ENCODE measurements around the gene UBE2N.

Gene UBE2N

DNA sequence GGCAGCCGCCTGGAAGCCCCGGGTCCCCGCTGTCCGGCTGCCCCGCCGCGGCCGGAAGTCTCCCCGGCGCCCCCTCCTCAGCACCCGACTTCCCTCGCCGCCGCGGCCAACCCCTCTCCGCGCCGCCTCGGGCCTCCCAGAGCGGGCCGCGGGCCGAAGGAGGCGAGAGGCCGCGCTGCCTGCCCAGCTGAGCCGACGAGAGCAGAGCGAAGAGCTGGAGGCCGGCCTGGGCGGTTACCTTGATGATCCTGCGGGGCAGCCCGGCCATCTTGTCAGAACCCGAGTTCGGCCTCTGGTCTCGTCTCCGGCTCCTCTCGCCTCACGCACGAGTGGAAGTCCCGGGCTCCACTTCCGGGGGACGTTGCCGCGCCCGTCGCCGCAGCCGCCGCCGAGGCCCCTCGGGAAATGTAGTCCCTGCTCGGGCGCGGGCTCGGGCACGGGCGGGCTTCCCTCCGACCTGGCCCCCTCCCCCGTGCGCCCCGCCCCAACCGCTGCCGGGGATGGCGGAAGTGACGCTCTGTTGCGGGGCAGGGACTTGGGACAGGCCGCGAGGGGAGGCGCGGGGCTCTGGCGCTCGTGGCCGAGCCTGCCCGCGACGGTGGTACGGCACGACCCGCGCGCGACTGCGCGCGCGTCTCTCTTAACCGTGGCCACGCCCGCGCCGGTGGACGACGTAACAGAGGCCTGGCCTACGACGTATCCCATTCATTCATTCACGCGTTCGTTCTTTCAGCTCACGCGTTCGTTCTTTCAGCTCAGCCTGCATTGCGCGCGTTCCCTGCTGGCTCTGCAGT, at the start of gene UBE2N:
Gene UBE2N (minus strand): TSS at position 331 of the 794 bp plus-strand sequence. CDS start 63 bp downstream, at position 268.
- DNase-seq: peak; percentile 97

- DNase-seq: no peak
Measured at GRCh38 chr12:93484315-93484981, 42.7 kb upstream of the UBE2N start.

GRCh38 chr12:93483151-93483807, 41.5 kb upstream of the UBE2N start:
- no peak for DNase-seq

DNA sequence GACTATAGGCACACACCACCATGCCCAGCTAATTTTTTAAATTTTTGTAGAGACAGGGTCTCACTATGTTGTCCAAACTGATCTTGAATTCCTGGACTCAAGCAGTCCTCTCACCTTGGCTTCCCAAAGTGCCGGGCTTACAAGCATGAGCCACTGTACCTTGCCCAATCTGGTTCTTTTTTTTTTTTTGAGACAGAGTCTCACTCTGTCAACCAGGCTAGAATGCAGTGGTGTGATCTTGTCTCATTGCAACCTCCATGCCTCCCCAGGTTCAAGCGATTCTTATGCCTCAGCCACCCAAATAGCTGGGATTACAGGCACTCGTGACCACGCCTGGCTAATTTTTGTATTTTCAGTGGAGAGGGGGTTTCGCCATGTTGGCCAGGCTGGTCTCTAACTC, 41.0 kb upstream of the UBE2N start:
- no peak for DNase-seq

- no peak for DNase-seq
Measured at GRCh38 chr12:93476555-93476954, 34.8 kb upstream of the UBE2N start.

GRCh38 chr12:93469386-93469785, 27.6 kb upstream of the UBE2N start:
- no peak for DNase-seq

GRCh38 chr12:93468008-93468371, 26.2 kb upstream of the UBE2N start:
- DNase-seq: no peak

- DNase-seq: peak; percentile 99
Measured at GRCh38 chr12:93467351-93468007, 25.7 kb upstream of the UBE2N start, which contains the start of gene MRPL42. TSS of gene MRPL42 (plus strand) at chr12:93467514. CDS start at chr12:93469286, 1,772 bp downstream.

DNA sequence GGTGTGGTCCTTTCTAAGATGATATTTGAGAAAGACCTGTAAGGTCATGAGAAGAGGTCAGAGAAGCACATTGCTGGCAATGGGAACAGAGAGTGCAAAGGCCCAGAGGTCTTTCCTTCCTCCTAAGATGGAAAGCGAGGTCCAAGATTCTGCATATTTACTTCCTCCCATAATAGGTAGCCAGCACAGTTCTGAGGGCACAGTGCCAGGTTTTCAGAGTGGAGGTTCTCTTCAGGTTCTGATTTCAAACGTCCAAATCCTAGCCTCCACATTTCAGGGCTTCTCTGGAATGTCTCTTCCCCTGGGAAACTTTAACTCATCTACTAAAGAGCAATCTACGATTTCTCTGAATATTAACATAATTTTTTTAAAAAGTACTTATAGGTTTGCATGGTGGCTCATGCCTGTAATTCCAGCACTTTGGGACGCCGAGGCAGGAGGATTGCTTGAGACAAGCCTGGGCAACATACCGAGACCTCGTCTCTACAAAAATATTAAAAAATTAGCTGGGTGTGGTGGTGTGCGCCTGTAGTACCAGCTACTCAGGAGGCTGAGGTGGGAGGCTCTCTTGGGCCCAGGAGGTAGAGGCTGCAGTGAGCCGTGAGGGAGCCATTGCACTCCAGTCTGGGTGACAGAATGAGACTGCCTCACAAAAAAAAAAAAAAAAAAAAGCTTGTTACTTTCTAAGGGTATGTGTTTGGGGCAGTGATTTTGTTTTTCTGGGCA, 25.0 kb upstream of the UBE2N start:
- no peak for DNase-seq

- no peak for DNase-seq
Measured at GRCh38 chr12:93465841-93466240, 24.1 kb upstream of the UBE2N start.

GRCh38 chr12:93461503-93461902, 19.8 kb upstream of the UBE2N start:
- DNase-seq: no peak

DNA sequence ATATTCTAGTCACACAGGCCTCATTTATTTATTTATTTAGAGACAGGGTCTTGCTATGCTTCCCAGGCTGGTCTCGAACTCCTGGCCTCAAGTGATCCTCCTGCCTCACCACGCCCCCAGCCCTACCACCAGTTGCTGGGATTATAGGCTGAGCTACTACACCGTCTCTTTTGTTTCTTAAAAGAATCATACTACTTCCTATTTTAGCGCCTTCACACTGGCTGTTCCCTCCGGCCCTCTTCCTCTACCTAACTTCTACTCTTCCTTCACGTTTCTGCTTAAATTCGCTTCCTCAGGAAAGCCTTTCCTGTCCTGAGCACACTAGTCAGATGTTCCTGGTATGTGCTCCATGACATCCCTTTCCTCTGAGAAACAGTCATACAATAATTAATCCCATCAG, 19.2 kb upstream of the UBE2N start:
- DNase-seq: no peak

GRCh38 chr12:93460003-93460402, 18.3 kb upstream of the UBE2N start:
- no peak for DNase-seq

GRCh38 chr12:93459097-93459496, 17.4 kb upstream of the UBE2N start:
- DNase-seq: no peak

DNA sequence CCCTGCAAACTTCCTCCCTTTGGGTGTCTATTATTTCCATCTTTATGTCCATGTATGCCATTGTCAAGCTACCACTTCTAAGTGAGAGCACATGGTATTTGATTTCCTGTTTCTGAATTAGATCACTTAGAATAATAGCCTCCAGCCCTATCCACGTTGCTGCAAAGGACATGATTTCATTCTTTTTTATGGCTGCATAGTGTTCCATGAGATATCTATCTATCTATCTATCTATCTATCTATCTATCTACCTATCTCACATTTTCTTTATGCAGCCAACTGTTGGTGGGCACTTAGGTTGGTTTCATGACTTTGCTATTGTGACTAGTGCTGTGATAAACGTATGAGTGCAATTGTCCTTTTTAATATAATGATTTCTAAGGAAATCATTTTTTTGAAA, 14.3 kb upstream of the UBE2N start:
- DNase-seq: no peak

- DNase-seq: no peak
Measured at GRCh38 chr12:93453633-93454032, 11.9 kb upstream of the UBE2N start.

GRCh38 chr12:93451423-93452158, 9.8 kb upstream of the UBE2N start:
- DNase-seq: no peak

DNA sequence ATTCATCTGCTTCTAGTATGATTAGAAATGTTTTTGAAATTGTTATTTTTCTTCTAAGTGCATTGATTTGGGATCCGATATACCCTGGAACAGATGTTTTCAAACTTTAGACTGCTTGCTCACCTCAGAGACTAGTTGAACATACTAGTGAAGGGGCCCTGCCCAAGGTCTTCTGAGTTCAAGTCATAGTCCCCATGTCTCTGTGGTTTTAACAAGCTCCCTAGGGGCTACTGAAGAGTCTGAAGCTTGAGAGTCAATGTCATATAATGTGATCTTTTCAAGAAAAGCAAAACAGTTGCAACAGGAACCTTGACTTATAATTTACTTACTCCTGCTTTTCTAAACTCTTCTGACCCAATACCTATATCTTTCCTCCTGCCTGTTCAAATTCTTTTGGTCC, 7.5 kb upstream of the UBE2N start:
- no peak for DNase-seq

- no peak for DNase-seq
Measured at GRCh38 chr12:93448796-93449195, 7.0 kb upstream of the UBE2N start.

GRCh38 chr12:93447555-93448290, 6.0 kb upstream of the UBE2N start:
- no peak for DNase-seq

DNA sequence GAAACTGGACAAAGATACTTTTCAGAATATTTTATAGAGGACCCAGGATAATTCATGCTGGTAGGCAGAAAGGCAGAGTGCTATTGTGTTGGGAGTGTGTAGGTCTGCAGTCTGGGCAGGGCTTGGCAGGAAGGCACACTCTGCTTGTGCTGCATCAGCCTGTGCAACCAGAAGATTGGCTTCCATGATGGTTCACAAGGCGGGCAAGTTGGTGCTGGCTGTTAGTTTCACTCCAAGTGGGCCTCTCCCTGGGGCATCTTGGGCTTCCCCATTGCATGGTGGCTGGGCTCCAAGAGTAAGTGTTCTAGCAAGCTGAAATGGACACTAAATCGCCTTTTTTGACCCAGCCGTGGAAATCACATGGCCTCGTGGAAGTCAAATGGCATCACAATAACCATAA, 1.8 kb upstream of the UBE2N start:
- no peak for DNase-seq
